HL-60 (cell line): ENCODE measurements around the gene SLC39A6.

Experiments
- DNase-seq, 2 experiments: peaks; one replicate each; pipeline ENCODE4 v3.0.0-alpha.2; 2010 to 2020; ENCODE audit warnings: low read depth in 1 of 2, low spot score in 1 of 2
- H3K27ac ChIP-seq: fragments of 250-450 bp; sonication (Bioruptor Pico); replicated peaks from 2 replicates; pipeline ENCODE4 v1.5.1; 2020; ENCODE audit warnings: mild to moderate bottlenecking, moderate library complexity
- H3K27me3 ChIP-seq: fragments of 250-450 bp; sonication (Bioruptor Pico); 2 replicates; pipeline ENCODE4 v1.5.1; 2021; ENCODE audit warnings: mild to moderate bottlenecking, moderate library complexity; ENCODE audit not compliant: insufficient read depth, poor library complexity, severe bottlenecking
- H3K4me3 ChIP-seq: replicated peaks from 2 replicates; pipeline ENCODE4 v1.5.1; 2011; ENCODE audit warnings: mild to moderate bottlenecking, control low read depth, low read length; ENCODE audit not compliant: insufficient read depth
- GABPA ChIP-seq: IDR thresholded peaks from 2 replicates; pipeline ENCODE4 v1.6.1; 2012; ENCODE audit warnings: low read depth
- POLR2AphosphoS5 ChIP-seq: IDR thresholded peaks from 2 replicates; pipeline ENCODE4 v1.6.1; 2012; ENCODE audit warnings: low read depth
- SPI1 ChIP-seq: IDR thresholded peaks from 2 replicates; pipeline ENCODE4 v1.6.1; 2012; ENCODE audit warnings: low read depth, mild to moderate bottlenecking, borderline replicate concordance
- TF ChIP-seq, protein P1 (sequence below): IDR thresholded peaks from 2 replicates; pipeline ENCODE4 v1.6.1; 2012; ENCODE audit warnings: low read depth; ENCODE audit not compliant: insufficient replicate concordance
- TF ChIP-seq, protein P2 (sequence below): IDR thresholded peaks from one replicate; pipeline ENCODE4 v1.5.1; 2011; ENCODE audit warnings: low read length, control low read depth, inconsistent platforms; ENCODE audit not compliant: insufficient read depth

SLC39A6 gene

DNA sequence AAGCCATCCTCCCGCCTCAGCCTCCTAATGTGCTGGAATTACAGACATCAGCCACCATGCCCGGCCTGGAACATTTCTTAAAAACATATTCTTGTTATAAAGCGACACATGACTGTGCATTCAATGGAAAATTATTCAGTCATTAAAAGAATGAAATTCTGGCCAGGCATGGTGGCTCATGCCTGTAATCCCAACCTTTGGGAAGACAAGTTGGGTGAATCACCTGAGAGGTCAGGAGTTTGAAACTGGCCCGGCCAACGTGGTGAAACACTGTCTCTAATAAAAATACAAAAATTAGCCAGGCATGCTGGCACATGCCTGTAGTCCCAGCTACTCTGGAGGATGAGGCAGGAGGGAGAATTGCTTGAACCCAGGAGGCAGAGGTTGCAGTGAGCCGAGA lies 40.1 kb downstream of the SLC39A6 start:
- TF ChIP-seq, protein P1, sequence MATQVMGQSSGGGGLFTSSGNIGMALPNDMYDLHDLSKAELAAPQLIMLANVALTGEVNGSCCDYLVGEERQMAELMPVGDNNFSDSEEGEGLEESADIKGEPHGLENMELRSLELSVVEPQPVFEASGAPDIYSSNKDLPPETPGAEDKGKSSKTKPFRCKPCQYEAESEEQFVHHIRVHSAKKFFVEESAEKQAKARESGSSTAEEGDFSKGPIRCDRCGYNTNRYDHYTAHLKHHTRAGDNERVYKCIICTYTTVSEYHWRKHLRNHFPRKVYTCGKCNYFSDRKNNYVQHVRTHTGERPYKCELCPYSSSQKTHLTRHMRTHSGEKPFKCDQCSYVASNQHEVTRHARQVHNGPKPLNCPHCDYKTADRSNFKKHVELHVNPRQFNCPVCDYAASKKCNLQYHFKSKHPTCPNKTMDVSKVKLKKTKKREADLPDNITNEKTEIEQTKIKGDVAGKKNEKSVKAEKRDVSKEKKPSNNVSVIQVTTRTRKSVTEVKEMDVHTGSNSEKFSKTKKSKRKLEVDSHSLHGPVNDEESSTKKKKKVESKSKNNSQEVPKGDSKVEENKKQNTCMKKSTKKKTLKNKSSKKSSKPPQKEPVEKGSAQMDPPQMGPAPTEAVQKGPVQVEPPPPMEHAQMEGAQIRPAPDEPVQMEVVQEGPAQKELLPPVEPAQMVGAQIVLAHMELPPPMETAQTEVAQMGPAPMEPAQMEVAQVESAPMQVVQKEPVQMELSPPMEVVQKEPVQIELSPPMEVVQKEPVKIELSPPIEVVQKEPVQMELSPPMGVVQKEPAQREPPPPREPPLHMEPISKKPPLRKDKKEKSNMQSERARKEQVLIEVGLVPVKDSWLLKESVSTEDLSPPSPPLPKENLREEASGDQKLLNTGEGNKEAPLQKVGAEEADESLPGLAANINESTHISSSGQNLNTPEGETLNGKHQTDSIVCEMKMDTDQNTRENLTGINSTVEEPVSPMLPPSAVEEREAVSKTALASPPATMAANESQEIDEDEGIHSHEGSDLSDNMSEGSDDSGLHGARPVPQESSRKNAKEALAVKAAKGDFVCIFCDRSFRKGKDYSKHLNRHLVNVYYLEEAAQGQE, result no peak
- no peak for TF ChIP-seq SPI1
- no peak for TF ChIP-seq POLR2AphosphoS5
- no peak for TF ChIP-seq GABPA
- TF ChIP-seq, protein P2, sequence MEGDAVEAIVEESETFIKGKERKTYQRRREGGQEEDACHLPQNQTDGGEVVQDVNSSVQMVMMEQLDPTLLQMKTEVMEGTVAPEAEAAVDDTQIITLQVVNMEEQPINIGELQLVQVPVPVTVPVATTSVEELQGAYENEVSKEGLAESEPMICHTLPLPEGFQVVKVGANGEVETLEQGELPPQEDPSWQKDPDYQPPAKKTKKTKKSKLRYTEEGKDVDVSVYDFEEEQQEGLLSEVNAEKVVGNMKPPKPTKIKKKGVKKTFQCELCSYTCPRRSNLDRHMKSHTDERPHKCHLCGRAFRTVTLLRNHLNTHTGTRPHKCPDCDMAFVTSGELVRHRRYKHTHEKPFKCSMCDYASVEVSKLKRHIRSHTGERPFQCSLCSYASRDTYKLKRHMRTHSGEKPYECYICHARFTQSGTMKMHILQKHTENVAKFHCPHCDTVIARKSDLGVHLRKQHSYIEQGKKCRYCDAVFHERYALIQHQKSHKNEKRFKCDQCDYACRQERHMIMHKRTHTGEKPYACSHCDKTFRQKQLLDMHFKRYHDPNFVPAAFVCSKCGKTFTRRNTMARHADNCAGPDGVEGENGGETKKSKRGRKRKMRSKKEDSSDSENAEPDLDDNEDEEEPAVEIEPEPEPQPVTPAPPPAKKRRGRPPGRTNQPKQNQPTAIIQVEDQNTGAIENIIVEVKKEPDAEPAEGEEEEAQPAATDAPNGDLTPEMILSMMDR, result no peak
- DNase-seq, result no peak
- H3K4me3 ChIP-seq, result no peak overlapping the region
- no peaks in the 10 kb centered on the region for H3K27me3 ChIP-seq
- H3K27ac ChIP-seq, result no peak overlapping the region

DNA sequence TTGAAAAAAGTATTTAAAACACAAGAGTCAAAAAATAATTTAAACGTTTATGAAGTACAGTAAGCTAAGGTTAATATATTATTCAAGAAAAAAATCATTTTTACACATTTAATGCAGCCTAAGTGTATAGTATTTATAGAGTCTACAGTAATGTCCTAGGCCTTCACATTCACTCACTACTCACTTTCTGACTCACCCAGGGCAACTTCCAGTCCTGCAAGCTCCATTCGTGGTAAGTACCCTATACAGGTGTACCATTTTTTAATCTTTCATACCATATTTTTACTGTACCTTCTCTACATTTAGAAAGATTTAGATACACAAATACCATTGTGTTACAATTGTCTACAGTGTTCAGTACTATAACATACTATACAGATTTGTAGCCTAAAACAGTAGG lies 40.9 kb downstream of the SLC39A6 start:
- TF ChIP-seq POLR2AphosphoS5 (no peak), GABPA (no peak), SPI1 (no peak)
- TF ChIP-seq, protein P2, result no peak
- TF ChIP-seq, protein P1, result no peak
- Histone ChIP-seq H3K27ac (no peak overlapping the region), H3K27me3 (no peaks in the 10 kb centered on the region), H3K4me3 (no peak overlapping the region)
- DNase-seq, result no peak

DNA sequence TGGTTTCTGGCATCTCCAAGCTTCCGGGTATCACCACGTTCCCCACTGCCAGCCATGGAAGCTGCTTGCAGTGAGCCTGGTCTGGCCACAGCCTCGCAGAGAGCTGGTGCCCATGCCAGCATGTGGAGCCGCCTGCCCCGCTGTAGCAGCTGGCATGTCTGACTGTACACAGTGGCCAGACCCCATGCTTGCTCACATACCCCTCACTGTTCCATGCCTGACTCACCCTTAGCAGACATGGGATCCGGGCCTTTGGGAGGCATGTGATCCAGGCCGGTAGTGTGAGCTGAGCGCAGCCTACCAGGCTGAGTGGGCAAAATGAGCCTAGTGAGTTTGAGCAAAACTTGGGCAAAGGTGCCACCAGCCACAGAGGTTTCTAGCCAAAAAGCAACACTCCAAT lies 43.0 kb downstream of the SLC39A6 start:
- no peak for DNase-seq
- Histone ChIP-seq H3K27ac (no peak overlapping the region), H3K4me3 (no peak overlapping the region), H3K27me3 (no peaks in the 10 kb centered on the region)
- no peak for TF ChIP-seq POLR2AphosphoS5
- no peak for TF ChIP-seq GABPA
- TF ChIP-seq, protein P1, result no peak

DNA sequence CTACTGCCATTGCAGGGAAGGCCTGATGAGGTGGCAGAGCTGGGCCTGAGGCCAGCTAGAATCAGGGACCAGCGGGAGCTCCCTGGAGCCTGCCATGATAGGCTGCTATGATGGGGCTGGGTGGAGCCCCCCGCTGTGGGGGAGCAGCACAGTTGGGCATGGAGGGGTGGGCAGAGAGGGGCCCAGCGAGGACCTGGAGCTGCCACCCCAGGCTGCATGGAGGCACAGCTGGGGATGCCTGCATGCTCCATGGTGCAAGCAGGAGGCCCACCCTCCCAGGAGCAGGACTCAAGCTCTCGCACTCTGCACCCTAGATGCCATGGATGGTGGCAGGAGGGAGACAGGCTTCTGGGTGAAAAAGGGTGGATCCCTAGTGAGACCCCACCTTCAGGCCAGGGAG lies 43.9 kb downstream of the SLC39A6 start:
- H3K27ac ChIP-seq, result no peak overlapping the region

More for the DNA sequence above, 43.9 kb downstream of the SLC39A6 start:
- H3K27me3 ChIP-seq, result no peaks in the 10 kb centered on the region
- TF ChIP-seq GABPA (no peak), POLR2AphosphoS5 (no peak), SPI1 (no peak)
- TF ChIP-seq, protein P2, result no peak
- TF ChIP-seq, protein P1, result no peak
- no peak overlapping the region for H3K4me3 ChIP-seq
- DNase-seq, result no peak
